NCI-H2227 treated with DMSO at 0.1 percent for 48 hours (cell line): ENCODE data around the gene P2RY2.

ENCODE experiments used
- DNase-seq: peaks from one replicate; lab custom pipeline; 2025; lab: John Stamatoyannopoulos, UW

The P2RY2 gene

DNA sequence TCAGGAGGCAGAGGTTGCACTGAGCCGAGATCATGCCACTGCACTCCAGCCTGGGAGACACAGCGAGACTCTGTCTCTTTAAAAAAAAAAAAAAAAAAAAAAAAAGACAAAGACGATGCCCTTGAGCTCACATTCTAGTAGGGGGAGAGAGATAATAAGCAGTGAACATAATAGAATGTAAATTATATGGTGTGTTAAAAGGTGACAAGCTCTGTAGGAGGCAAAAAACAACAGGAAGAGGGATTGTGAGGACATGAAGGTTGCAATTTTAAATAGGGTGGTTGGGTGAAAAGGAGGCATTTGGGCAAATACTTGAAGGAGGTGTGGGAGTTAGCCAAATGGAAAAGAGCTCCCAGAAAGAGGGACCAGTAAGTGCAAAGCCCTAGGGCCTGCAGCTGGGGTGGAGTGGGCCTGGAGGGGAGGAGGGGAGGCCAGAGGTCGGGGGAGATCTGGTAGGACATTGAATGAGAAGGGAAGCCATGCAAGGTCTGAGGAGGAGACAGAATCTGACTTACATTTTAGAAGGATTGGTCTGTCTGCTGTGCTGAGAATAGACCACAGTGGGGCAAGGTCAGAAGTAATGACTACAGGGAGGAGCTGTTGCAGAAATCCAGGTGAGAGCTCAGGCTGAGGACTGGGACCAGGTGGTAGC, 26.6 kb downstream of the P2RY2 start:
- DNase-seq: peak; percentile 91

DNA sequence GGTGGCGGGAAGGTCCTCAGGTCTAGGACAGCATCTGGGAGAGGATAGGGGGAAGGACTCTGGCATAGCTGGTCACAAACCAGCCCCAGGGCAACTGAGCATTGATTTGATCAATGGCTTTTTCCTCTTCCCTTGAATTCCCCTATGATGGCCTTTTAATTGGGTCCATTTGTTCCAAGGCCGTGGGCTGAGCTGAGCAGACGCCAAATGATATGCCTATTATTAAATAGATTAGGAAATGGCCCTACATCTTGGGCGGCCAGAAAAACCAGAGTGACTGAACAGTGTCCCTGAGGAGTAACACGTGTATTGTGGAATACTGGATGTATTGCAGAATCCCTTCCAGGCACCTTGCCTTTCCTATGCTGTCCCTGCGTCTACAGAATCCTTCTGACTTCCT, 27.4 kb downstream of the P2RY2 start:
- no peak for DNase-seq

DNA sequence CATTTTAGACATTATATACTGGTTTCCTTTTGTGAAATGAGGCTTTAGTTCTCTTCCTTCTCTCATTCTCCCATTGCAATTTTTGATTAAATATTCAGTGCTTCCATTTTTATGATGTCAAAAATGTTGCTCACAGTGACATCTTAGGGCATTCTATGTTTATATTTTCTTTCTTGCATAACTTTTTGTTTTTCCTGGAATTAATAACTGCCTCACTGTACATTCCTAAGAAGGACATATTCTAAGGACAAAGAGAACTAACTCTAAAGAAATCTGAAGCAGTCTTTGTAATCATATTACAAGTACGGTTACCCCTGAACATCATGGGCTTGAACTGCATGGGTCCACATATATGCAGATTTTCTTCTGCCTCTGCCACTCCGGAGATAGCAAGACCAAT, 28.2 kb downstream of the P2RY2 start:
- DNase-seq: no peak

DNA sequence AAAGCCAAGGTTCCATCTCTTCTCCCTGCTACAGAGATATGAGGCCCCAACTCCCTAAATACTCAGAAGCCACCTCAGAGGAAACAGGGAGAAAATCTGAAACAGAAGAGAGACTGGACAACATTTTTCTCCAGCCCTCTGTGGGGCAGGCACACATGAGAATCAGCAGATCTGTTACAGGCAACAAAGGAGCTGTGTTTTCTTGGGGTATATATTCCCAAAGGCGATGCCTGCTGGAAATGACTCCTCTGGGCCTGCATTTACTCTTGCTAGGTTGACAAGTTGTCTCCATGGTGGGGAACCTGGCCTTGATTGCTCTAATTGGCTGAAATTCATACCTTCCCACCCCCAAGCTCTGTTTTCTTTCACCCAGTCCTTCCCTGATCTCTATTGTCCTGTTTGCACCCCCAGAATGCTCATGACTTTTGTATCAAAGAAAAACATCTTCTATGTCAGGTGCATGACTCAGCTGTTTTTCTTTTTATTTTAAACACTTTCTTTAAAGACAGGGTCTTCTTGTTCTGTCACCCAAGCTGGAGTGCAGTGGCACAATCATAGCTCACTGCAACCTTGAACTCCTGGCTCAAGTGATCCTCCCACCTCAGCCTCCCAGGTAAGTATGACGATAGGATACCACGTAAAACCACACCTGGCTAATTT, 30.6 kb downstream of the P2RY2 start:
- no peak for DNase-seq

GRCh38 chr11:73249304-73249703, 31.2 kb downstream of the P2RY2 start:
- no peak for DNase-seq

DNA sequence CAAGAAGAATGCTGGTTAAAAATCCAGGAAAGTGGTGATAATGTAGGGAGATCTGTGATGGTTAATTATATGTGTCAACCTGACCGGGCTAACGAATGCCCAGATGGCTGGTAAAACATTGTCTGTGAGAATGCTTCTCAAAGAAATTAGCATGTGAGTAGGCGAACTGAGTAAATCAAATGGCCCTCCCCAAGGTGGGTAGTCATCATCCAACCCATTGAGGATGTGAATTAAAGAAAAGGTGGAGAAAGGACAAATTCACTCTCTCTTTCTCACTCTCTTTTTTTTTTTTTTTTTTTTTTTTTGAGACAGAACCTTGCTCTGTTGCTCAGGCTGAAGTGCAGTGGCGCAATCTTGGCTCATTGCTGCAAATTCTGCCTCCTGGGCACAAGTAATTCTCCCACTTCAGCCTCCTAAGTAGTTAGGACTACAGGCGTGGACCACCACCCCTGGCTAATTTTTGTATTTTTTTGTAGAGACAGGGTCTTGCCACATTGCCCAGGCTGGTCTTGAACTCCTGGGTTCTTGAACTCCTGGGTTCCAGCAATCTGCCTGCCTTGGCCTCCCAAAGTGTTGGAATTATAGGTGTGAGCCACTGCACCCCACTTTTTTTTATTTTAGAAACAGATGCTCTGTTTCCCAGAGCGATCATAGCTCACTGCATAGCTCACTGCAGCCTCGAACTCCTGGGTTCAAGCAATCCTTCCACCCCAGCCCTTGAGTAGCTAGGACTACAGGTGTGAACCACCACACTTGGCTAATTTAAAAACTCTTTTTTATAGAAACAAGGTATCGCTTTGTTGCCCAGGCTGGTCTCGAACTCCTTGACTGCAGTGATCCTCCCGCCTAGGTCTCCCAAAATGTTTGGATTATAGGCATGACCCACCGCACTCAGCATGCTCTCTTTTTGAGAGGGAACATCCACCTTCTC, 32.0 kb downstream of the P2RY2 start:
- DNase-seq: no peak

DNA sequence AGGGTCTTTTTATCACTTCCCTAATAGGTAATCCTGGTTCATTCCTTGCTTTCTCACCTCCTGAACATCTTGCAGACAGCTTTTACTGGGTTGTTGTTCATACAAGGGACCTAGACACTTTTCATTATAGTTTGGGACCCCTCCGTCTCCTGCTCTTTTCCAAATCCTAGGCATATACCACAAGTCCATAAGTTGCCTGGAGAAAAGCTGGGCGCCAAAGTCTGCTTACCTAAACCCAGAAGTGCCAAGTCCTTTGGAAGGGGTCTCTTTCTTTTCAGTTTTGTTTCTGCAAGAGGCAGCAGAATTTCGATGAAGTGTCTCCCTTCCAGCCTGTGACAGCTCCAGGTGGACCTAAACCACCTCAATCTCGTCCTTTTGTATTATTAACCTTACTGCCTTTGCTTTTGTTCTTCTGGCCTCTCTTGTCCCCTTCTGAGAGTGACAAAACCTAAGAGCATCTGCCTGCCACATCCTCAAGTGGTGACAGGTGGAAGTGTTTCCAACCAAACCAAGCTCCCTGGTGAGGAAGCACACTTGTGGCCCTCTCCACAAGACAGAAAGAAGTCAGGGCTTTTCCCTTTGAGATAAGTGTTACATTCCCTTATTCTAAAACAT, 34.6 kb downstream of the P2RY2 start:
- DNase-seq: peak; percentile 39

DNA sequence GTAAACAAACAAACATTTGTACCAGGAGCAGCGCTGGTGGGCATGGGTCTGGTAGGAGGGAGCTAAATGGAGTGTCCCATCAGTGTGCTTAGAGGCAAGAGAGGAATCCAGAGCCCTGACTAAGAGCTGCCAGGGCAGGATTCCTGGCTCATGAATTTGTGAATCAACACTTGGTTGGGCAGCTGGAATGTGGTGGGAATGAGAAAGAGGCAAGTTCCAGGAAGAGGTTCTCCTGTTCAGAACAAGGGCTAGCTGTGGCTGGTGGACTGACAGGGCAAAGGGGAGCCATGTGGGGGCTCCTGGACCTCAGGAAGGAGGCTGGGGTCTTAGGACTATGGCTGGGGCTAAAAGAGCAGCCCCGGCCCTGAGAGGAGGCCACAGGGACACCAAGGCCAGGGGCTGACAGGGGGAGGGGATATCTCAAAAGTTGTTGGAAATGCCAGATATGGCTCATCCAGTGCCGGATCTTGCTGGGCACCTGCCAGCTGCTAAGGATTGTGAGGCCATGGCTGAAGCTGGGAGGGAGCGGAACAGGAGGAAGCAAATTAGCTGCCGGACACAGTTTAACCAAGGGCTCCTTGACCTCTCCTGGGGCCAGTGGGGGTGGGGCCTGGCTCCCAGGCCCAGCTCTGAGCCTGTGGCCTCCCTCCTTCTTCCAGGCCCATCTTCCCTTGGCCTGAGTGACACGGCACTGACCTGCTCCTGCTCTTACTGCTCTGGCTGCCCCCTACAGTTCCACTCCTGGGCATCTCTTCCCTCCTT, 39.4 kb downstream of the P2RY2 start:
- no peak for DNase-seq

DNA sequence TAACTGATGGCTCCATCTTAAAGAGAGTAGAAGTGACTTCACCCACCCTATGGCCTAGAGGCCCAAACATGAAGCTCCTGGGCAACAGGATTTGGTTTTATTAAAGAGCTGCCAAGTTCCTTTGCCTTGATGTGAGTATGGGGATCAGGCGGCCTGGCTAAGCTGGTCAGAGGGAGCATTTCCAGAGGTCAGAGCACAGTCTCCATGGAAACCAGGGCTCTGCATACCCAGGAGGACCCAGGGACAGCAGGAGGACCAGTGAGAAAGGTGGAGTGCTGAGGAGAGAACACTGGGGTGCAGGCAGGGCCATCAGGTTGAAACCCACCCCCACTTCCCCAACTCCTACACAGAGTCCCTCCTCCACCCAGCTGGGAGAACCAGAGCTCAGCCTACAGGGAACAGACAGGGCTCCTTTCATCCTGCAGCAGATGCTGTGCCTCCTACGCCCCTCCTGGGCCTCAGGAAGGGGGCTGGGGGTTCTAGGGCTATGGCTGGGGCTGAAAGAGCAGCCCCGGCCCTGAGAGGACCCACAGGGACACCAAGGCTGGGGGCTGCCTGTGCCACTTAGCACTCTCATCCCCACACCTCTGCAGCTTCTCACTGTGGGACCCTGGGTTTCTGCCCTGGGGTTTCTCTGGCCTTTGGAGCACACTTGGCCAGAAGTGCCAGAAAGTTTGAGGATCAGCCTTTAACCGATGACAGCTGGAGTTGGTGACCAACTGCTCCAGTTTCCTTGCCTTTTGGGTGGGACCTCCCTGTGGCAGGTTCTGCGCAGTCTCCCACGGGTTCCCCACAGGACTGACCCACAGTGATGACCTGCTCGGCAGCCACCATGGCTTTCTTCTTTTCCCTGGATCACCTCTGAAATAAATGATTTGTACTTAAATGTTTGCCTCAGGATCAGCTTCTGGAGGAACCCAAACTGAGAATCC, 40.3 kb downstream of the P2RY2 start:
- DNase-seq: no peak

GRCh38 chr11:73259406-73260126, 41.5 kb downstream of the P2RY2 start:
- no peak for DNase-seq

DNA sequence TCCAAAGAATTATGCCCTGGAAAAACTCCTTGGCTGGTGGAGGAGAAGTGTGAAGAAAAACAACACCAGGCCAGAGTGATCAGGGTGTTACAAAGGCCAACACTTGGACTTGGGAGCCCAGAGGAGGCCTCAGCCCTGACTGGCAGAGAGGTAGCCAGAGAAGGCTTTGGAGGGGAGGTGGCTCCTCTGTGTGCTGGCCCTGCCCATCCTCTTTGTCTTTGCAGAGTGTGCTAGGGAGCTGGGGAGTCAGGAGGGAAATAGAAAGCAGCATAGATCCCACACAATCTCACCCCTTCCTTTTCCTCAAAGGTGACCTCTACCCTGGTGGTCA, 42.0 kb downstream of the P2RY2 start:
- no peak for DNase-seq

DNA sequence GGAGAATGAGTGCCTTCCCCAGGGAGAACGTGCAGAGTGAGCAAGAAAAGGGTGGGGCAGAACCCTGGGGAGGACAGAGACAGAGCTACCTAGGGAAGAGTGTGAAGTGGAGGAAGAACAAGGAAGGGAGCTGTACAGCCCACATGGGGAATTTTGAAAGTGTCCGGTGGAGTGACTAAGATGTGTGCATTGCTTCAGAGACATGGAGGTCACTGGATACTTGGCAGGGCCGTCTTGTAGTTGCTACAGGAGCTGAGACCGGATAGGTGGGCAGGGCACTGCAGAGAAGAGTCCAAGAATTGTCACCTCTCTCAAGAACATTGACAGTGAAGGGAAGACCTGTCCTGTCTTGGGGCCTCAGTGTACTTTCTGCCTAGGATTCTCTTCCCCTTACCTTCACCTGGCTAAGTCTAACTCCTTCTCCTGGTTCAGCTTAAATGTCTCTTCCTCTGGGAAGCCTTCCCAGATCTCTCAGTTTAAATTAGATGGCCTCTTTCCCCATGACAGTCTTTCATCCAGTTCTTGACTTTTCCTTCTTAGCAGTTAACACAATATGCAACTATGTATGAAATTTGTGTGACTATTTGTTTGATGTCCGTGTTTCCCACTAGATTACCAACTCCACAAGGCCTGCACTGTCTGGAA, 44.9 kb downstream of the P2RY2 start:
- DNase-seq: no peak

DNA sequence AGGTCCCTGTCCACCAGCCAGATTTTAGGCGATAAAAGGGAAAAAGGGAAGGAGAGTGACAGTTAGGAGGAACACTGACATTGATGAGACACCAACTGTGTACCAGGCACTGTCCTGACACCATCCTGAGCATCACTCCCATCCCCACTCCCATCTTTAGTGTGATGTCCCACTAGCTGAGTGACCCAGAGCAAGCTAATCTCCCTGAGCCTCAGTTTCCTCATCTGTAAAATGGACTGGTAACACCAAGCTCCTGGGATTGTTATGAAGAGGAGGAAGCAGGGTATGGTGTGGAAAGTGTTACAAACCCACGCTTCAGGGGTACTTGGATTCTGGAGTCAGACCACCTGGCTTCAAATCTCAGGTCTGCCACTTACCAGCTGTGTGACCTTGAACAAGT, 45.6 kb downstream of the P2RY2 start:
- no peak for DNase-seq

GRCh38 chr11:73265278-73265810, 47.3 kb downstream of the P2RY2 start:
- no peak for DNase-seq

DNA sequence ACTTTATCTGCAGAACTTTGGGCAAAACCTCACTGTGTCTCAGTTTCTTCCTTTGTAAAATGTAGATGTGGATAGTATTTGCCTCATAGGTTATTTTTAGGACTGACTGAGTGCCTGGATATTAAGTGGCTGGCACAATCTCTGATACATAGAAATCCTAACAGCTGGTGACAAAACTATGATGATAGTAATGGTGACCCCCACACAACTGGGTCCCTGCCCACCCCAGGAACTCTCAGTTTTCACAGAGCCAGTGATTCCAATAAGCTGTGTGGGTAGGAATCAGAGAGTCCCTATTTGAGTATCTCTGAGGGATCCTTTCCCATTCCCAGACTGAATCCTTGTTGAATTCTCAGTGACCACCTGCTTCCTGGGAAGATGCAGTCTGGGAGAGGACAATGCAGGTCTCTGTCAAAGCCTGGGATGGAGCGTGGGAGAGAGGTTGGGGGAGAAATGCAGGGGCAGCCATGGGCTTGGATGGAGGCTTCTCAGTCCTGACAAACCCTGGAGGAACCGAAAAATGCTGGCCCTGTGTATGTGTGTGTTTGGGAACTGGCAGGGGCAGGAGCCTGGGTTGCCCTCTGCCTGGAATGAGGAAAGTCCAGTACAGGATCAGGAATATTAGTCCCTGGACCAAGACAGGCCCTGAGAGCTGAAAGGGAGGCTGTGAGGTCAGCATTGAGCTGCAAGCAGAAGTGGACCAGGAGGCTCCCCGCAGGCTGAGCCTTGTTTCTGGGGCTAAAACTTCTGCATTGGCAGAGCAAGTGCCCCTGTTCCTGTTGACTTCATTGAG, 48.0 kb downstream of the P2RY2 start:
- no peak for DNase-seq

GRCh38 chr11:73266646-73267020, 48.6 kb downstream of the P2RY2 start:
- DNase-seq: no peak

DNA sequence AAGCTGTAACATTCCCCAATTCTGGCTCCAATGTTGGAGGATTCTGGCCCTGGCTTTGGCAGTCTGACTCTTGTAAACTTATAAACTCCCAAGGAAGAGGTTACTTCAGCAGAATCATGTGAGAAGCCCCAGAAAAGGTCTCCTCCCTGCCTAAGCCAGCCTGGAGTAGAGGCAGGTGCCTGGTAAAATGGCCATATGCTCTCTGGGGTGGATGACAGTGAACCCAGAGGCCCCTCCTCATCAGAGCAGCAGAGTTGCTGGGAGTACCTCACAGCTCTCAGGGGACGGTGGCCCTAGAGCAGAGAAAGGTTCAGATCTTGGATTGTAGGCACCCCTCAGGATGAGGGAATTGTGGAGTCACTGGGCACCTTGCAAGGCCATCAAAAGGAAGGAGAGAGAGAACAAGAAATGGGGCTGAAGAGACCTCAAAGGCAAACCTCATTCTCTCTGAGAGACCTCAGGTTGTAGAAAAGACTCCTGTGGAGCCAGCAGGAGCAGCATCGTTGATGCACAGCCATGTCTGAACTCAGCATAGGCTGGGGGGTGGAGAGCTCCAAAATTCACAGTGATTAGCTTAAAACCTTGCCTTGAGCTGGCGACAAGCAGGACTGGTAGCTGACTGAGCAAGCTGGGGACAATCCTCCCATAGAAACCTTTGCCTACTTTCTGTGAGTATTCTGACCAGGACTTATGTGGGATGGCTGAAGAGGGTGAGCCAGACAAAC, 49.2 kb downstream of the P2RY2 start:
- DNase-seq: no peak
